Fibroblast of pulmonary artery (primary cell): Measurements from ENCODE around the gene SOX9.
A peak's percentile ranks its signal among the peaks of the same experiment; 100 is the strongest.
"Not testable (repeated sequence)": the region's sequence is repeated elsewhere in the genome, so short reads cannot be mapped to it uniquely, and the experiment has no call there.

Experiments
- DNase-seq: peaks from one replicate; pipeline ENCODE4 v3.0.0-alpha.2; 2010; ENCODE audit warnings: low read depth
- H3K4me3 ChIP-seq: replicated peaks from 2 replicates; pipeline ENCODE4 v1.5.1; 2011; ENCODE audit warnings: low read depth, mild to moderate bottlenecking, control low read depth, low read length, moderate library complexity
- CTCF ChIP-seq: IDR thresholded peaks from 2 replicates; pipeline ENCODE4 v1.5.1; 2011; ENCODE audit warnings: mild to moderate bottlenecking, control low read depth, low read length, inconsistent platforms; ENCODE audit errors: missing control alignments

Gene SOX9

GRCh38 chr17:72139212-72139611 lies 18.4 kb downstream of the SOX9 start:
- peak; percentile 45 for DNase-seq
- TF ChIP-seq CTCF: no peak
- H3K4me3 ChIP-seq: no peak overlapping the region

GRCh38 chr17:72141336-72141735 lies 20.5 kb downstream of the SOX9 start:
- TF ChIP-seq CTCF: no peak
- DNase-seq: no peak
- no peak overlapping the region for H3K4me3 ChIP-seq

GRCh38 chr17:72142097-72142496 lies 21.3 kb downstream of the SOX9 start:
- not testable (repeated sequence) for DNase-seq, H3K4me3 ChIP-seq

GRCh38 chr17:72142614-72143013 lies 21.8 kb downstream of the SOX9 start:
- no peak for DNase-seq
- TF ChIP-seq CTCF: no peak
- H3K4me3 ChIP-seq: no peak overlapping the region

GRCh38 chr17:72143245-72143644 lies 22.4 kb downstream of the SOX9 start:
- DNase-seq: no peak
- no peak for TF ChIP-seq CTCF
- no peak overlapping the region for H3K4me3 ChIP-seq

GRCh38 chr17:72144101-72144500 lies 23.3 kb downstream of the SOX9 start:
- no peak overlapping the region for H3K4me3 ChIP-seq
- no peak for TF ChIP-seq CTCF
- no peak for DNase-seq

- TF ChIP-seq CTCF: no peak
- no peak overlapping the region for H3K4me3 ChIP-seq
- no peak for DNase-seq
Measured at GRCh38 chr17:72145562-72145961, 24.7 kb downstream of the SOX9 start.

- TF ChIP-seq CTCF: no peak
- DNase-seq: no peak
- H3K4me3 ChIP-seq: no peak overlapping the region
Measured at GRCh38 chr17:72145962-72146361, 25.1 kb downstream of the SOX9 start.
